ENCODE results near the gene TTC9B. TPM values are rescaled to one million over a fixed set of nuclear protein-coding genes. Genes with fewer than 3 reads are reported as not detected.

TTC9B gene
- total RNA-seq, 2 donors from 2014 or later, result not detected

GRCh38 chr19:40213251-40213829 is 4.8 kb downstream of the TTC9B start:
- Histone ChIP-seq H3K4me1 (replicated peaks) (no peaks in the 10 kb centered on the region), H3K27me3 (replicated peaks; ENCODE audit: insufficient read depth) (peaks cover 5% of the 10 kb centered on the region), H3K4me3 (no peak overlapping the region), H3K36me3 (peaks cover 0 to 3% of the 10 kb centered on the region in 2 donors), H3K27ac (no peak overlapping the region), H3K9me3 (no peaks in the 10 kb centered on the region)
- no peak for TF ChIP-seq CTCF (IDR thresholded peaks at IDR 0.05)
- TF ChIP-seq POLR2A (IDR thresholded peaks at IDR 0.05), result no peak
- no peak for TF ChIP-seq POLR2AphosphoS5 (IDR thresholded peaks at IDR 0.05)
- intact Hi-C loops (cut with DNase I), result no loop called here
- DNase-seq (ENCODE audit: low spot score), result no peak
- WGBS, result 91% methylated on average over 48 of the region's 53 CpGs

GRCh38 chr19:40210889-40211288 is 7.3 kb downstream of the TTC9B start:
- DNase-seq (ENCODE audit: low spot score), result no peak
- intact Hi-C loops (cut with DNase I), result no loop called here
- peaks cover 0 to 3% of the 10 kb centered on the region in 2 donors for H3K36me3 ChIP-seq
- TF ChIP-seq POLR2AphosphoS5 (IDR thresholded peaks at IDR 0.05), result no peak
- no peak overlapping the region for H3K27ac ChIP-seq
- no peak overlapping the region for H3K4me3 ChIP-seq
- WGBS, result 90% methylated on average over 5 of the region's 5 CpGs
- no peaks in the 10 kb centered on the region for H3K27me3 ChIP-seq (replicated peaks; ENCODE audit: insufficient read depth)
- no peaks in the 10 kb centered on the region for H3K4me1 ChIP-seq (replicated peaks)
- no peaks in the 10 kb centered on the region for H3K9me3 ChIP-seq

- 96% methylated on average over 5 of the region's 5 CpGs for WGBS
- peaks cover 0 to 3% of the 10 kb centered on the region in 2 donors for H3K36me3 ChIP-seq
- intact Hi-C loops (cut with DNase I), result no loop called here
- no peaks in the 10 kb centered on the region for H3K9me3 ChIP-seq
- no peak overlapping the region for H3K27ac ChIP-seq
- H3K4me3 ChIP-seq, result no peak overlapping the region
- no peaks in the 10 kb centered on the region for H3K4me1 ChIP-seq (replicated peaks)
- TF ChIP-seq POLR2A (IDR thresholded peaks at IDR 0.05) (no peak), CTCF (IDR thresholded peaks at IDR 0.05) (no peak), POLR2AphosphoS5 (IDR thresholded peaks at IDR 0.05) (no peak)
- DNase-seq (ENCODE audit: low spot score), result no peak
- no peaks in the 10 kb centered on the region for H3K27me3 ChIP-seq (replicated peaks; ENCODE audit: insufficient read depth)
Measured at GRCh38 chr19:40208602-40209001, 9.6 kb downstream of the TTC9B start.

GRCh38 chr19:40205760-40206159 is 12.4 kb downstream of the TTC9B start:
- Histone ChIP-seq H3K27ac (no peak overlapping the region), H3K36me3 (peaks cover 0 to 1% of the 10 kb centered on the region in 2 donors), H3K4me3 (no peak overlapping the region), H3K27me3 (replicated peaks; ENCODE audit: insufficient read depth) (no peaks in the 10 kb centered on the region), H3K9me3 (no peaks in the 10 kb centered on the region), H3K4me1 (replicated peaks) (no peaks in the 10 kb centered on the region)
- DNase-seq (ENCODE audit: low spot score), result no peak
- 95% methylated on average over 18 of the region's 21 CpGs for WGBS
- intact Hi-C loops (cut with DNase I), result no loop called here
- TF ChIP-seq POLR2AphosphoS5 (IDR thresholded peaks at IDR 0.05), result no peak
- no peak for TF ChIP-seq POLR2A (IDR thresholded peaks at IDR 0.05)
- no peak for TF ChIP-seq CTCF (IDR thresholded peaks at IDR 0.05)

GRCh38 chr19:40204381-40204780 is 13.8 kb downstream of the TTC9B start:
- Histone ChIP-seq H3K4me1 (replicated peaks) (no peaks in the 10 kb centered on the region), H3K36me3 (no peaks in the 10 kb centered on the region), H3K4me3 (no peak overlapping the region), H3K27ac (no peak overlapping the region), H3K9me3 (no peaks in the 10 kb centered on the region), H3K27me3 (replicated peaks; ENCODE audit: insufficient read depth) (no peaks in the 10 kb centered on the region)
- no peak for DNase-seq (ENCODE audit: low spot score)
- 96% methylated on average over 16 of the region's 16 CpGs for WGBS
- intact Hi-C loops (cut with DNase I), result no loop called here
- TF ChIP-seq POLR2A (IDR thresholded peaks at IDR 0.05) (no peak), CTCF (IDR thresholded peaks at IDR 0.05) (no peak), POLR2AphosphoS5 (IDR thresholded peaks at IDR 0.05) (no peak)
